ENCODE results near the gene ZMYND8. TPM values are rescaled to one million over a fixed set of nuclear protein-coding genes. Genes with fewer than 3 reads are reported as not detected.

Gene ZMYND8
- total and polyA plus RNA-seq, 4 donors: 14.2 to 46.4 (median 30.1) TPM

DNA sequence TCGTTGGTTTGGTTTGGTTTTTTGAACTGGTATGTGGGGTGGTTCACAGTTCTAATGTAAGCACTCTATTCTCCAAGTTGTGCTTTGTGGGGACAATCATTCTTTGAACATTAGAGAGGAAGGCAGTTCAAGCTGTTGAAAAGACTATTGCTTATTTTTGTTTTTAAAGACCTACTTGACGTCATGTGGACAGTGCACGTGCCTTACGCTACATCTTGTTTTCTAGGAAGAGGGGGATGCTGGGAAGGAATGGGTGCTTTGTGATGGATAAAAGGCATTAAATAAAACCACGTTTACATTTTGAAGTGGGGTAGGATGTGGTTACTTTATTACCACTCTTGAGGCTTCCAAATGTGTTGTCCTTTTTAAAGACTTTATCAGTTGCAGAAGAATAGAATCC lies 168.0 kb downstream of the ZMYND8 start:
- Histone ChIP-seq H3K4me3 (no peak overlapping the region), H3K27ac (ENCODE audit: low read depth in 1 of 2, low read length in 1 of 2) (no peak overlapping the region), H3K4me1 (ENCODE audit: control insufficient read depth in 5 of 5, insufficient read depth in 5 of 5, low read length in 5 of 5) (peaks cover 0 to 1% (median 0%) of the 10 kb centered on the region in 5 donors), H3K9me3 (ENCODE audit: control insufficient read depth in 4 of 4, insufficient read depth in 3 of 4, low read length in 3 of 4) (no peaks in the 10 kb centered on the region), H3K27me3 (ENCODE audit: control insufficient read depth in 3 of 3, insufficient read depth in 3 of 3, low read length in 2 of 3) (no peaks in the 10 kb centered on the region), H3K9ac (ENCODE audit: insufficient read depth in 1 of 2, low read length in 2 of 2) (no peak overlapping the region), H3K36me3 (ENCODE audit: control insufficient read depth in 4 of 4, insufficient read depth in 4 of 4, low read length in 4 of 4) (no peaks in the 10 kb centered on the region)
- no peak for ATAC-seq (ENCODE audit: insufficient read depth, low FRiP score)
- DNase-seq: no peak
- TF ChIP-seq, protein P1, sequence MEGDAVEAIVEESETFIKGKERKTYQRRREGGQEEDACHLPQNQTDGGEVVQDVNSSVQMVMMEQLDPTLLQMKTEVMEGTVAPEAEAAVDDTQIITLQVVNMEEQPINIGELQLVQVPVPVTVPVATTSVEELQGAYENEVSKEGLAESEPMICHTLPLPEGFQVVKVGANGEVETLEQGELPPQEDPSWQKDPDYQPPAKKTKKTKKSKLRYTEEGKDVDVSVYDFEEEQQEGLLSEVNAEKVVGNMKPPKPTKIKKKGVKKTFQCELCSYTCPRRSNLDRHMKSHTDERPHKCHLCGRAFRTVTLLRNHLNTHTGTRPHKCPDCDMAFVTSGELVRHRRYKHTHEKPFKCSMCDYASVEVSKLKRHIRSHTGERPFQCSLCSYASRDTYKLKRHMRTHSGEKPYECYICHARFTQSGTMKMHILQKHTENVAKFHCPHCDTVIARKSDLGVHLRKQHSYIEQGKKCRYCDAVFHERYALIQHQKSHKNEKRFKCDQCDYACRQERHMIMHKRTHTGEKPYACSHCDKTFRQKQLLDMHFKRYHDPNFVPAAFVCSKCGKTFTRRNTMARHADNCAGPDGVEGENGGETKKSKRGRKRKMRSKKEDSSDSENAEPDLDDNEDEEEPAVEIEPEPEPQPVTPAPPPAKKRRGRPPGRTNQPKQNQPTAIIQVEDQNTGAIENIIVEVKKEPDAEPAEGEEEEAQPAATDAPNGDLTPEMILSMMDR (IDR thresholded peaks at IDR 0.05; ENCODE audit: control extremely low read depth, extremely low read depth): no peak
- 58 to 68% methylated on average over 5 of the region's 5 CpGs for WGBS, 2 donors

DNA sequence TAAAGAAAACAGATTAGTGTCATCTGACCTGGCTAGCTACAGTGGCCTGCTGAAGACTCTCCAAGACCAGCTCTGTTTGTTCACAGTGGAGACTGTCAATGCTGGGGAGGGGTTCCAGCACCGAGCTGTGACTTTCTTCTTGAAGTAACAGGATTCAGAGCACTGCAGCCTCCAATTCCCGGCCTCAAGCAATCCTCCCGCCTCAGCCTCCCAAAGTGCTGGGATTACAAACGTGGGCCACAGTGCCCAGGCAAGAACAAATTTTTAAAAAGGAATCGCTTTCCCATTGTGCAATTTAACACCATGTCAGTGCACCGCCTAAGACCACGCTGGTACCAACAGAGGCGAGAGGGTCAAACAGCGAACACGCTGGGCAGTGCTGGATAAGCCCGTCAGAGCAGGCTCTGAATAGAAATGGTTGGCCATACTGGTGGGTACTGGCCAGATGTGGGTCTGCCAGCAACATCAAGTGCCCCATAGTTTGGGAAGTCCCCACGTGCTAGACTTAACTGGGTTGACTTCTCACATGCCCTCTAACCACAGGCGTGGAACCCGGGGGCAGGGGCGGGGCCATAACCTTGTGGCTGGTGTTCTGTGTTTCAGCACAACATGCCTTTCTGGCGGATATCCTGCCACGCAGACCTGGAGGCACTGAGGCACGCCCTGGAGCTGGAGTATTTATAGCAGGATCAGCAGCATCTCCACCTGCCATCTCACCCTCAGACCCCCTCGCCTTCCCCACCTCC lies 168.9 kb downstream of the ZMYND8 start:
- Histone ChIP-seq H3K9me3 (ENCODE audit: control insufficient read depth in 4 of 4, insufficient read depth in 3 of 4, low read length in 3 of 4) (no peaks in the 10 kb centered on the region), H3K27me3 (ENCODE audit: control insufficient read depth in 3 of 3, insufficient read depth in 3 of 3, low read length in 2 of 3) (no peaks in the 10 kb centered on the region), H3K4me1 (ENCODE audit: control insufficient read depth in 5 of 5, insufficient read depth in 5 of 5, low read length in 5 of 5) (peaks cover 0 to 2% (median 0%) of the 10 kb centered on the region in 5 donors), H3K4me3 (no peak overlapping the region), H3K27ac (ENCODE audit: low read depth in 1 of 2, low read length in 1 of 2) (no peak overlapping the region), H3K36me3 (ENCODE audit: control insufficient read depth in 4 of 4, insufficient read depth in 4 of 4, low read length in 4 of 4) (no peaks in the 10 kb centered on the region), H3K9ac (ENCODE audit: insufficient read depth in 1 of 2, low read length in 2 of 2) (no peak overlapping the region)
- ATAC-seq (ENCODE audit: insufficient read depth, low FRiP score): no peak
- TF ChIP-seq, protein P1 (IDR thresholded peaks at IDR 0.05; ENCODE audit: control extremely low read depth, extremely low read depth): no peak
- DNase-seq: no peak
- WGBS, 2 donors: 76 to 77% methylated on average over 19 of the region's 19 CpGs

- peaks cover 0 to 2% (median 0%) of the 10 kb centered on the region in 5 donors for H3K4me1 ChIP-seq (ENCODE audit: control insufficient read depth in 5 of 5, insufficient read depth in 5 of 5, low read length in 5 of 5)
- no peak overlapping the region for H3K4me3 ChIP-seq
- H3K36me3 ChIP-seq (ENCODE audit: control insufficient read depth in 4 of 4, insufficient read depth in 4 of 4, low read length in 4 of 4): no peaks in the 10 kb centered on the region
- WGBS, 2 donors: 66 to 77% methylated on average over 9 of the region's 9 CpGs
- no peak overlapping the region for H3K27ac ChIP-seq (ENCODE audit: low read depth in 1 of 2, low read length in 1 of 2)
- TF ChIP-seq, protein P1 (IDR thresholded peaks at IDR 0.05; ENCODE audit: control extremely low read depth, extremely low read depth): no peak
- H3K9ac ChIP-seq (ENCODE audit: insufficient read depth in 1 of 2, low read length in 2 of 2): no peak overlapping the region
- no peaks in the 10 kb centered on the region for H3K27me3 ChIP-seq (ENCODE audit: control insufficient read depth in 3 of 3, insufficient read depth in 3 of 3, low read length in 2 of 3)
- H3K9me3 ChIP-seq (ENCODE audit: control insufficient read depth in 4 of 4, insufficient read depth in 3 of 4, low read length in 3 of 4): no peaks in the 10 kb centered on the region
- ATAC-seq (ENCODE audit: insufficient read depth, low FRiP score) (no peak), DNase-seq (no peak)
Observed at GRCh38 chr20:47183367-47183766, 173.1 kb downstream of the ZMYND8 start.
